Esophagus squamous epithelium (tissue), 4 donors: ENCODE data around the gene SPTBN5.

Experiments used
- CTCF ChIP-seq, 6 experiments: fragments of 450-650 bp in 4 of 6; fragments of 200-600 bp in 2 of 6; sonication (generic) in 2 of 6; IDR thresholded peaks; one replicate each; pipeline ENCODE4 v1.5.1; 2016 to 2019; ENCODE audit warnings: antibody characterized with exemption in 6 of 6, mild to moderate bottlenecking in 4 of 6, moderate library complexity in 4 of 6
- POLR2A ChIP-seq, 4 donors: fragments of 450-650 bp; IDR thresholded peaks; one replicate each; pipeline ENCODE4 v1.6.1; 2017; ENCODE audit warnings: antibody characterized with exemption in 4 of 4, mild to moderate bottlenecking in 4 of 4, moderate library complexity in 3 of 4

GRCh38 chr15:41840673-41841072 is 53.2 kb downstream of the SPTBN5 start:
- TF ChIP-seq CTCF (IDR thresholded peaks at IDR 0.05) (no peak), POLR2A (IDR thresholded peaks at IDR 0.05) (no peak)
